Body of pancreas (tissue), 4 donors: ENCODE data around the gene RPRD1A.

Source experiments
- POLR2A ChIP-seq, 3 donors: fragments of 450-650 bp; IDR thresholded peaks; one replicate each; pipeline ENCODE4 v1.6.1; 2016; ENCODE audit warnings: antibody characterized with exemption in 3 of 3, mild to moderate bottlenecking in 2 of 3
- TF ChIP-seq, protein P1 (sequence below), 7 experiments: fragments of 450-650 bp in 4 of 7; fragments of 200-600 bp in 3 of 7; sonication (generic) in 3 of 7; IDR thresholded peaks; one replicate each; pipeline ENCODE4 v1.5.1; 2016 to 2019; ENCODE audit warnings: antibody characterized with exemption in 7 of 7

DNA sequence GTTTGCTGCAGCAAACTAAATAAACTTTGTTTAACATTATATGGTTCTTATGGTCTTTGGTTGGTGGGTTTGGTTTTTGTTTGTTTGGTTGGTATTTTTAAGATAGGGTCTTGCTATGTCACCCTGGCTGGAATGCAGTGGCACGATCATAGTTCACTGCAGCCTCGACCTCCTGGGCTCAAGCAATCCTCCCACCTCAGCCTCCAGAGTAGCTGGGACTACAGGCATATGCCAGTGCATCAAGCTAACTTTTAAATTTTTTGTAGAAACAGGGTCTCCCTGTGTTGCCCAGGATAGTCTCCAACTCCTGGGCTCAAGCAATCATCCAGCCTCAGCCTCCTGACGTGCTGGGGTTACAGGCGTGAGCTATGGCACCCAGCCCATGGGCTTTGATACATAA lies 7.1 kb upstream of the RPRD1A start:
- TF ChIP-seq, protein P1, sequence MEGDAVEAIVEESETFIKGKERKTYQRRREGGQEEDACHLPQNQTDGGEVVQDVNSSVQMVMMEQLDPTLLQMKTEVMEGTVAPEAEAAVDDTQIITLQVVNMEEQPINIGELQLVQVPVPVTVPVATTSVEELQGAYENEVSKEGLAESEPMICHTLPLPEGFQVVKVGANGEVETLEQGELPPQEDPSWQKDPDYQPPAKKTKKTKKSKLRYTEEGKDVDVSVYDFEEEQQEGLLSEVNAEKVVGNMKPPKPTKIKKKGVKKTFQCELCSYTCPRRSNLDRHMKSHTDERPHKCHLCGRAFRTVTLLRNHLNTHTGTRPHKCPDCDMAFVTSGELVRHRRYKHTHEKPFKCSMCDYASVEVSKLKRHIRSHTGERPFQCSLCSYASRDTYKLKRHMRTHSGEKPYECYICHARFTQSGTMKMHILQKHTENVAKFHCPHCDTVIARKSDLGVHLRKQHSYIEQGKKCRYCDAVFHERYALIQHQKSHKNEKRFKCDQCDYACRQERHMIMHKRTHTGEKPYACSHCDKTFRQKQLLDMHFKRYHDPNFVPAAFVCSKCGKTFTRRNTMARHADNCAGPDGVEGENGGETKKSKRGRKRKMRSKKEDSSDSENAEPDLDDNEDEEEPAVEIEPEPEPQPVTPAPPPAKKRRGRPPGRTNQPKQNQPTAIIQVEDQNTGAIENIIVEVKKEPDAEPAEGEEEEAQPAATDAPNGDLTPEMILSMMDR (IDR thresholded peaks at IDR 0.05): no peak
- TF ChIP-seq POLR2A (IDR thresholded peaks at IDR 0.05): no peak
